Activated CD4-positive, alpha-beta T cell treated with anti-CD3 and anti-CD28 coated beads, Interleukin-2, Interleukin-4, amounts not matched to agents 100 ng/mL and 50 ng/mL, durations not matched to agents 16 hours and 8 hours (primary cell): ENCODE data around the gene RAPGEF6.
A peak's percentile ranks its signal among the peaks of the same experiment; 100 is the strongest.
"Not testable (repeated sequence)": the region's sequence is repeated elsewhere in the genome, so short reads cannot be mapped to it uniquely, and the experiment has no call there.

Source experiments
- DNase-seq: peaks from one replicate; pipeline ENCODE4 v3.0.0-alpha.2; 2020; ENCODE audit warnings: low spot score

RAPGEF6 gene

GRCh38 chr5:131640043-131640856, 5.2 kb upstream of the RAPGEF6 start:
- DNase-seq: no peak

GRCh38 chr5:131639148-131639547, 4.1 kb upstream of the RAPGEF6 start:
- DNase-seq: no peak

- no peak for DNase-seq
Measured at GRCh38 chr5:131637694-131638093, 2.7 kb upstream of the RAPGEF6 start.

- no peak for DNase-seq
Measured at GRCh38 chr5:131635684-131636572, 899 bp upstream of the RAPGEF6 start.

GRCh38 chr5:131634666-131634995, 398 bp downstream of the RAPGEF6 start:
- peak; percentile 62 for DNase-seq

GRCh38 chr5:131634238-131634637, 791 bp downstream of the RAPGEF6 start:
- no peak for DNase-seq

- no peak for DNase-seq
Measured at GRCh38 chr5:131633830-131634229, 1.2 kb downstream of the RAPGEF6 start.

GRCh38 chr5:131630963-131631350, 4.1 kb downstream of the RAPGEF6 start:
- DNase-seq: no peak

GRCh38 chr5:131630208-131630962, 4.6 kb downstream of the RAPGEF6 start:
- no peak for DNase-seq

- no peak for DNase-seq
Measured at GRCh38 chr5:131628990-131629389, 6.0 kb downstream of the RAPGEF6 start.

GRCh38 chr5:131627207-131627865, 7.7 kb downstream of the RAPGEF6 start:
- no peak for DNase-seq

GRCh38 chr5:131622633-131623032, 12.4 kb downstream of the RAPGEF6 start:
- DNase-seq: no peak

- not testable (repeated sequence) for DNase-seq
Measured at GRCh38 chr5:131621164-131621563, 13.9 kb downstream of the RAPGEF6 start.

- no peak for DNase-seq
Measured at GRCh38 chr5:131619102-131619501, 15.9 kb downstream of the RAPGEF6 start.

GRCh38 chr5:131617140-131617822, 17.7 kb downstream of the RAPGEF6 start:
- DNase-seq: no peak

- DNase-seq: no peak
Measured at GRCh38 chr5:131615957-131616356, 19.1 kb downstream of the RAPGEF6 start.

- no peak for DNase-seq
Measured at GRCh38 chr5:131613423-131613822, 21.6 kb downstream of the RAPGEF6 start.

GRCh38 chr5:131611064-131611381, 24.0 kb downstream of the RAPGEF6 start:
- no peak for DNase-seq

GRCh38 chr5:131610198-131611063, 24.6 kb downstream of the RAPGEF6 start:
- no peak for DNase-seq

GRCh38 chr5:131609774-131610173, 25.3 kb downstream of the RAPGEF6 start:
- DNase-seq: no peak

GRCh38 chr5:131608597-131608996, 26.4 kb downstream of the RAPGEF6 start:
- no peak for DNase-seq
